GM04503 (cell line): ENCODE measurements around the gene CDKL1.
A peak's percentile ranks its signal among the peaks of the same experiment; 100 is the strongest.
"Not testable (repeated sequence)": the region's sequence is repeated elsewhere in the genome, so short reads cannot be mapped to it uniquely, and the experiment has no call there.

Experiments
- DNase-seq: peaks from one replicate; pipeline ENCODE4 v3.0.0-alpha.2; 2012; ENCODE audit warnings: low read depth

Gene CDKL1

DNA sequence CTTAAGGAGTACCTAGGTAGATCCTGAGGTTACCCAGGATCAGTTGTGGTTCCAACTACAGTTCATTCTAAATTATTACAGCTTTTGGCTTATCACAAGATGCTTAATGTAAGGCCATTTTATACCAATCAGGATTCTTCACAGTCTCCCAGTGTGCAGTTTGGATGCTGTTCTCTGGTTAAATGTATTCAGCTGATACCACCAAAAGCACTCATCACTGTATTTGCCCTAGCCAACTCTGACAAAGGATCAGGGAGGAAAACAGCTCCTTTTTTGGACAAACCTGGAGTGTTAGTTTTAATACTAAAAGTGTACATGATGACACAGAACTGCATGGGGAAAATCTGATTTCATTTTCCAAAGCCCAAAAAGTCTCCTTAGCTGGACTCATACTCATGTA lies 65.1 kb downstream of the CDKL1 start:
- no peak for DNase-seq

DNA sequence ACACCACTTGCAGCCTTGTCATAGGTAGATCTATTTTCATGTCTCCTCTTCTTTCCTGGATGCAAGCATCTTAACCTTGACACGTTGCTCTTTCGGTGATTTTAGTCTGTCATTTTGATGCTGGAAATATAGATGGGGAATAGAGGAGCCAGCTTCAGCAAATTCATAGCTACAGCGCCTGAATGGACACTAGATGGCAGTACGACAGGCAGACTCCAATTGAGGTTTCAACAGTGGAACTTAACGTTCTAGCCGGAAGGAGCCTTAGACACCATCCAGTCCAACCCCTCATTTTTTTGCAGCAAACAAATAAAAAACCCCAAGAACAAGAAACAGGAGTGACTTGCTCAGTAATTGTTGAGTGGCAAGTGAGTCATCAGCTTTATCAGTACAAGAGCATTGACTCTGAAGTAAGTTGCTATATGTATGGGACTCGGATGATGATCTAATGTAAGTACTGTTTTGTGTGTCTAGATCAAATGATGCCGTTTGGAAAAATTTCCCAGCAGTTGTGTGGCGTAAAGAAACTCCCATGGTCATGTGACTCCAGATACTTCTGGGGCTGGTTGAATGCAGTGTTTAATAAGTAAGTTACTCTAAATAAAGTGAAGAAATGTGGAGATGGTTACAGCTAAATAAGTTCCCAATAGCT lies 75.5 kb downstream of the CDKL1 start:
- peak; percentile 79 for DNase-seq

DNA sequence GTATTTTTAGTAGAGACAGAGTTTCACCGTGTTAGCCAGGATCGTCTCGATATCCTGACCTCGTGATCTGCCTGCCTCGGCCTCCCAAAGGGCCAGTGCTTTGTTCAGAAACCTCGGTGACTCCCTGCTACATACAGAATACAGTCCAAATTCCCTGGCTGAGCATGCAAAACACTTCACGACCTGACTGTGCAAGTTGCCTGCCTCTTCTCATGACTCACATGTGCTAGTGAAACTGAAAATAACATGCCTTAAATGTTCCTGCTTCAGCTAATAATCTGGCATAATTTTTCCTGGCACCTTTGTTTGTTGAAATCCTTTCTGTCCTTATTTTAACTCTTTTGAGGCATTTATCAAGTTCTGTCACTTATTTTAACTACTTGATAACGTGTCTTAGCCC lies 76.4 kb downstream of the CDKL1 start:
- no peak for DNase-seq

DNA sequence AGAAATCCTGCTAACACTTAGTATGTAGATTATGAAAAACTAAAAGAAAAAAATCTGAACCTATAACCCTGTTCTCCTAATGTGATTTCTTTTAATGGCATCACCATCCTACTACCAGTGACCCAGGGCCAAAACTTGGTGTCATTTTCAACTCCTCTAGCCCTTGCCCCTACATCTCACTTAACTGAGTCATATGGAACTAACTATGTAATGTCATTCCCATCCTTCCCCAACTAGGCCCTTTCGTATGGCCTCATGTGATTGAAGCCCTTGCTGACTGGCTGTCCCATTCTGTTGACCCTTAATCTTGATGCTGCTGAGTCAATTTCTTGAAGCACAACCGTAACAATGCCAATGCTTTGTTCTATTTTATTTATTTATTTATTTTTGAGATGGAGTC lies 77.0 kb downstream of the CDKL1 start:
- DNase-seq, result no peak

DNA sequence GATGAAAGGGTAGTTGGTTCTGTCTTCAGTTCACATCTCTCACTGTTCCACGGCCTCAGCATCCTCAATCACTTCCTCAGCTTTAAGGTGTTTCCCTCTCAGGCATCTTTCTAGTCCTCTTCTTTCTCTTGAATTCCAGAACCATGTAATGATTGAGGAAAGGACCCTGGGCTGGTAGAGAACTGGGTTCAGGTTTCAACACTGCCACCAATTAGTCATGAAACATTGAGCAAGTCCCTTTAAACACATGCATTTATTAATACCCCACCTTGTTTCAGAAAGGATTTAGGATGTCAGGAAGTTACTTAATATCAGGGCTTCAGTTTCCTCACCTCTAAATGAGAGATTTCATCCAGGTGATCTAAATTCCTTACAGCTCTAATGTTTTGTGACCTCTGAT lies 77.4 kb downstream of the CDKL1 start:
- DNase-seq, result no peak

DNA sequence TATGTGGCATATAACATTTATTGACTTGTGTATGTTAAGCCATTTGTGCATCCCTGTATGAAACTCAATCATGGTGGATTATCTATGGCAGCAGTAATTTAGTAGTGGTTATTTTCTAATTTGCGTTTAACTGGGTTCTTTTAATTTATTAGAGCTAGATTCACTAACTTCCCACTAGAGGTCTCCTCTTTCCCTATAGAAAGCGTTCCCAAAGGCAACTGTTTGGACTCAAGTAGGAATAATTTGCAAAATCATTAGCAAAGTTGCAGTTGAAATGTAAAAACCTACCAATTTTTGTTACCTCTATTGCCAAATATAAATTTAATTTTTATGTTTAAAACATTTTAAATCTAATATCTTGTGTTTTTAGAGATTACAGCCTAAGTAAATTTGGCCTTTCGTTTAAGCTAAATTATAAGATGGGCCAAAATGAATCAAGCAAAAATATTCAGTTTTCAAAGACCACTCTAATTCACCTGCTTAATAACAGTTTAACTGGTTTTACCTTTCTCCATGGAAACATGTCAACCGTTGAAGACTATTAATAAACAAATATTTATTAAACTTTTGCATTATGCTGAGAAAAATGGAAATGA lies 78.6 kb downstream of the CDKL1 start:
- no peak for DNase-seq

DNA sequence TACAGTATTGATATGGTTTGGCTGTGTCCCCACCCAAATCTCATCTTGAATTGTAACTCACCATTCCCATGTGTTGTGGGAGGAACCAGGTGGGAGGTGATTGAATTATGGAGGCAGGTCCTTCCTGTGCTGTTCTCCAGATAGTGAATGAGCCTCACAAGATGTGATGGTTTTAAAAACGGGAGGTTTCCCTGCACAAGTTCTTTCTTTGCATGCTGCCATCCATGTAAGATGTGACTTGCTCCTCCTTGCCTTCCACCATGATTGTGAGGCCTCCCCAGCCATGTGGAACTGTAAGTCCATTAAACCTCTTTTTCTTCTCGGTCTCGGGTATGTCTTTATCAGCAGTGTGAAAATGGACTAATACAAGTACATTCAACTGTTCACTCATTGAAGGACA lies 82.6 kb downstream of the CDKL1 start:
- DNase-seq, result not testable (repeated sequence)

DNA sequence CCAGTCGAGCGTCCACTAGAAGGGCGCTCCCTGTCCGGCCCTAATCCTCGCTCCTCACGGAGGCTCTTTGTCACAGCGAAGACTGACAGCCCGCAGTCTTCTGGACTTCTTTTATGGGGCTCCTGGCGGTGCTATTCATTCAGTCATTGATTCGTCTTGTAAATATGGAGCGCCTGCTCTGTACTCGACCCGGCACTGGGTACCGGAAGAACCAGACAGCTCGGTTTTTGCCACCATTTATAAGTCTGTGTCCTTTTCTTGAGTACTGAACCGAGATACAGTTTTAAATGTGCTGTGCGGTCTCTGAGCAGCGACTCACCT lies 84.0 kb downstream of the CDKL1 start:
- DNase-seq, result no peak

DNA sequence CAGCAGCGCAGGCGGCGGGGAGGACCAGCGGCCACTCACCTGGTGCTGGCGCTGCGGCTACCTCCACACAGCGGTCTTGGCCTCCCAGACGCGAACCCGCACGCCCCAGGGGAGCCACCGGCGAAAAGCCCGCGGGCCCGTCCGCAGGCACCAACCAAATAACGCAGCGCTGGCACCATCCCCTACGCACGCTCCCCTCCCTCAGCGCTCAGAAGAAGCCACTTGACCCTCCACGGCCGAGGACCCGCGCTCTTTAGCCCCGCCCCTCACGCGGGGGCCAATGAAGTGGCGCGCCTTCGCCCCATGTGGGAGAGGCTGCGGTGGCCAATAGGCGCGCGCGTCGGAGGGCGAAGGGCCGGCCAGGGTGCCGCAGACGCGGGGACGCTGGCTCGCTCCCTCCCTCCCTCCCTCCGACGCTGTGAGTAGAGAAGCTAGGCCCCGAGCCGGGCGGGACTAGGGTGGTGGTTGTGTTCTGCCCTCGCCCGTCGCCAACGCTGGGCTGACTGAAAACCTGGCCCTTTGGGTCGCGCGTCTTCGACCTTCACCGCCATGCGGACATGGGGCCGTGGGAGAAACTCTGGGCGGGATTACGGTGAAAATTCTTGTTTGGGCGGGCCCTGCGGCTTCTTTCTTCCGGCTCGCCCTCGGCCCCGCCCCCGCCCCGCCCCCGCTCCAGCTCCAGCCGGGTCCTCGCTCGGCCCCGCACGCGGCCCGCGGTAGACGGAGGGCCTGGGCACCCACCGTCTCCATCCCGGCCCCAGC lies 84.5 kb downstream of the CDKL1 start, which contains the start of the genes DMAC2L and L2HGDH:
DMAC2L (plus strand) TSS at position 353 of the 762 bp plus-strand sequence. CDS start 9,164 bp downstream, outside the sequence.
L2HGDH (minus strand) TSS at position 258 of the 762 bp plus-strand sequence; CDS start at position 179, 79 bp downstream.
- DNase-seq, result peak; percentile 57

DNA sequence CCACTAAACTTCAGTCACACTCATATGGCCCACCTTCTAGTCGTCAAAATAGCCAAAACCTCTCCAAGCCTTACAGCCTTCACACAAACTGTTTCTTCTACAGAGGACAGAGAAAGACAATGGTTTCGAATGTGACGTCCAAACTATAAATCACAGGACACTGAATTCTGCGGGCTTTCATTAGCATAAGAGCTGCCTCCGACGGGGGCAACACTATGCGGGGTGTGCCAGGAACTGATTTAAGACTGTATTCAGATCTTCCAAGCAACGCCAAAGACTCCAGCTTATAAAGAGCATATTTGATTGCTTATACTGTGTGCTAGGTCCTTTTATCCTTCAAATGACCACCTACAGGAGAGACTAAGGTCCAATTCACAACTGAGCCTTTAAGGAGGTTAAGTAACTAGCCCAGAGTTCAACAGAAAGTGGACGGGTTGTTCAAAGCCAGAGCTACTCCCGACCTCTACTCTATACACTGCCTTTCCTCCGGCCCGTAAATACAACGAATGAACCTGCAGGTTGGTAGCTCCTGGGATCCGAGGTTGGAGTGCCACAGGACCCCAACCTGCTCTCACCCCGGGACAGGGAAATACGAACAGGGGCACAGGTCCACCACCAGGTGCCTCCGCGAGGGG lies 85.2 kb downstream of the CDKL1 start:
- DNase-seq, result no peak

DNA sequence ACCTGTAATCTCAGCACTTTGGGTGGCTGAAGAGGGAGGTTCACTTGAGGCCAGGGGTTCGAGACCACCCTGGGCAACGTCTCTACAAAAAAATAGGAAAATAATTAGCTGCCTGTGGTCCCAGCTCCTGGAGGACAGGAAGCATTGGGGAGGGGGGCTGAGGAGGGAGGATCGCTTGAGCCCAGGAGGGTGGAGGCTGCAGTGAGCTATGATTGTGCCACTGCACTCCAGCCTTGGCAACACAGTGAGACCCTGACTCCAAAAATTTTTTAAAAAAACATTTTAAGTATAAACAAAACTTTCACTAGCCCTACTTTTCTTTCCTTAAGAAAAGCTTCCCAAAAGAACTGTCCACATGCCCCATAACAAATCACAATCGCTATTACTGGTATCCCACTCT lies 86.2 kb downstream of the CDKL1 start:
- DNase-seq, result no peak

DNA sequence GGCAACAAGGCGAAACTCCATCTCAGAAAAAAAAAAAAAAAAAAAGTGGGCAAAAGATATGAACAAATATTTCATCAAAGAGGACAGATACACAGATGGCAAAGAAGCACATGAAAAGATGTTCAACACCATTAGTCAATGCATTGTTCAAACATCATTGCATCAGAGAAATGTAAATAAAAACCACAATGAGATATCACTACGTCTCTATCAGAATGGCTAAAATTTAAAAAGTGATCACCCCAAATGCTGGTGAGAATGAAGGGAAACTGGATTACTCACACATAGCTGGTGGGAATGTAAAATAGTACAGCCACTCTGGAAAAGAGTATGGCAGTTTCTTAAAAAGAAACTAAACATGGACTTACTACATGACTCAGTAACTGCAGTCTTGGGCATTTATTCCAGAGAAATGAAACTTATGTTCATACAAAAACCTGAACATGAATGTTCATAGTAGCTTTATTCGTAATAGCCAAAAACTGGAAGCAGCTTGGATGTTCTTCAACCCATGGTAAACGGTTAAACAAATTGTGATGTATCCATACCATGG lies 88.2 kb downstream of the CDKL1 start:
- no peak for DNase-seq

DNA sequence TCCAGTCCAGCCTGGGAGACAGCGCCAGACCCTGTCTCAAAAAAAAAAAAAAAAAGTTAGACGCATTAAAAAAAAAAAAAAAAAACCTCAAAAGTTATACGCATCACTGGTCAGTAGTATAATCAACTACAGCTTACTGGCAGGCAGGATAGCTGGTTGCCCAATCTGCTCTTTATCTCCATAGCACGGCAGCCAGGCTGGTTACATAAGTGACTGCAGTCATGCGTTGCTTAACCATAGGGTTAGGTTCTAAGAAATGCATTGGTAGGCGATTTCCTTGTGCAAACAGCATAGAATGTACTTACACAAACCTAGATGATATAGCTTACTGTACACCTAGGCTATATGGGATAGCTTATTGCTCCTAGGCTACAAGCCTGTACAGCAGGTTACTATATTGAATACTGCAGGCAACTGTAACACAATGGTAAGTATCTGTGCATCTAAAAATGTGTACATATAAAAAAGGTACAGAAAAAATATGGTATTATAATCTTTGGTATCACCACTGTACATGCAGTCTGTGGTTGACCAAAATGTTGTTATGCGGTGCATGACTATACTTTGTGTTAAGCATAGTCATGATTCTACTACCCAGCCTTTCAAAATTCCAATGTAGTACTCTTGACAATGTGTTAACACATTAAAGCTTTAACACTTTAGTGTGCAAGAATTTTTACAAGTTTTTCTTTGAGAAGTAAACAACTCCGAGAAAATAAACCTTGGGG lies 92.8 kb downstream of the CDKL1 start:
- DNase-seq, result no peak

DNA sequence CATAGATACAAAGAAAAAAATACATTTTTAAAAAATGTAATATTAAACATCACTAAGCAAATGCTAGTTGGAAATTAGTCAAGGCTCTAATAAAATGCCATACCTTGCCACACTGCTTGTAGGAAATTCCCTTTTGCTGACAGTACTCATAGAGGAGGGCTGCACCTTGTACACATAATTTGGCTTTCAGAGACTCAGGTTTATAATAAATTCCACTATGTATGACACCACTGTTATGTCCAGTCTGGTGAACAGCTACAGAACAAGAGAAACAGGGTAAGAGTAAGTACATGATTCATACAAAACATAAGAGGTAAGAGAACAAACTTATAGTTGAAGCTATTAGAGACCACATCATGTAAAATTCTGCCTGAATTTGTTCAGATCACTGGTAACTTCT lies 94.8 kb downstream of the CDKL1 start:
- DNase-seq, result no peak

DNA sequence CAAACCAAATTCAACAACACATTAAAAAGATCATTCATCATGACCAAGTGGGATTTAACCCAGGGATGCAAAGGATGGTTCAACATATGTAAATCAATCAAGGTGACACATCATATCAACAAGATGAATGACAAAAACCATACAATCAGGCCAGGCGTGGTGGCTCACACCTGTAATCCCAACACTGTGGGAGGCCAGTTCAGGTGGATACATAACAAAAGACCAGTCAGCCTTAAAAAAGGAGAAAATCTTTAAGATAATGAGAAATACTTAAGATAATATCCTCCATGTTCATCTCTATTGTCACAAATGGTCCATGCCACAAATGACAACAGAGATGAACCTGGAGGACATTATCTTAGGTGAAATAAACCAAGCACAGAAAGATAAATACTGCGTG lies 97.1 kb downstream of the CDKL1 start:
- no peak for DNase-seq

DNA sequence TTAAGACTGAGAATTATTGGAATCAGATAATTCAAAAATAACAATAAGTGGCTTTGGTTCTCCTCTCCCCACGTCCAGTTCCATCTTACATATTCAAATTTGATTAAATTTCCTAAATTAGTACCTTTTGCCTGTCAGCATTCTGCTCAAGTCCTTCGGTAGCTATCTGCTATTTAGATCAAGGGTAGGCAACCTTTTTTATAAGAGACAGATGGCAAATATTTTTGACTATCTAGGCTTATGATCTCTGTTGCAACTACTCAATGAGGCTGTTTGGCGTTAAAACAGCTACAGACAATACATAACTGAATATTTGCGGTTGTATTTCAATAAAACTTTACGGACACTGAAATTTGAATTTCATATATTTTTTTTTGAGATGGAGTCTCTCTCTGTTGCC lies 106.4 kb downstream of the CDKL1 start:
- no peak for DNase-seq

DNA sequence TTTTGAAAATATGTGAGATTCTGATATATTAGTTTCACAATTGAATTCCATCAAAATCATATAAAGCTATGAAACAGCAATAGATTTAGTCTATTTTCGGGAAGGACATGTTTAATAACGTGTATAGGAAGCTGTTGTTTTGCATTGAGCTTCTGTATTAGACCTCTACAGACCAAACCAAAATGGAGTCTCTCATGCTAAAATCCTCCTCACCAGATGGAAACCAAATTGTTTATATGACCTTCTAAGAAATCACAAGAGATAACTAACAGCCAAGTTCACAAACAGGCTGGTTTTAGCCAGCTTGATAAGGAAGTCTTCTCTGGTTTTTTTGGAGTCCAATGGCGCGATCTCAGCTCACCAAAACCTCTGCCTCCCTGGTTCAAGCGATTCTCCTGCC lies 108.5 kb downstream of the CDKL1 start:
- no peak for DNase-seq

DNA sequence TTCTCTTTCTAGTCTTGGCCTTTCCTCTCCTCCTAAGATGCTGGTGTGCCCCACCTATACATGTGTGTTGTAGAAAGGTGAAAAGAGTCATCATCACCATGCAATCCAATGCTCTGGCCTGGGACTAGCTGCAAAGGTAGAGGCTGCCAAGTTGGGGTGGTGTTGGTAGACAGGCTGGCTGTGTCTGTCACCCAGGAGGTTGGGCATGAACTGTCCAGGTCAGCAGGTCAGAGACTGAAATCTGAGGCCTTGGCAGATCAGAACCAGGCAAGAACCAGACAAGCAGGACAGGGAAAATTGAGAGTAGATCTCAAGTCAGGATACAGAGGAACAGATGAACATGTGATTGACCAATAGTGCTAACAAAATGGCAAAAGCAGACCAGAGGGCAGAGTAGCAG lies 110.8 kb downstream of the CDKL1 start:
- DNase-seq, result no peak
